HG03066 (cell line): ENCODE data around the gene RAB5B.

ENCODE experiments used
- ATAC-seq: cut with Tn5 transposase; IDR thresholded peaks from one replicate; pipeline ENCODE4 v1.9.1; 2021; ENCODE audit warnings: low read depth; ENCODE audit not compliant: unreplicated experiment

The RAB5B gene

DNA sequence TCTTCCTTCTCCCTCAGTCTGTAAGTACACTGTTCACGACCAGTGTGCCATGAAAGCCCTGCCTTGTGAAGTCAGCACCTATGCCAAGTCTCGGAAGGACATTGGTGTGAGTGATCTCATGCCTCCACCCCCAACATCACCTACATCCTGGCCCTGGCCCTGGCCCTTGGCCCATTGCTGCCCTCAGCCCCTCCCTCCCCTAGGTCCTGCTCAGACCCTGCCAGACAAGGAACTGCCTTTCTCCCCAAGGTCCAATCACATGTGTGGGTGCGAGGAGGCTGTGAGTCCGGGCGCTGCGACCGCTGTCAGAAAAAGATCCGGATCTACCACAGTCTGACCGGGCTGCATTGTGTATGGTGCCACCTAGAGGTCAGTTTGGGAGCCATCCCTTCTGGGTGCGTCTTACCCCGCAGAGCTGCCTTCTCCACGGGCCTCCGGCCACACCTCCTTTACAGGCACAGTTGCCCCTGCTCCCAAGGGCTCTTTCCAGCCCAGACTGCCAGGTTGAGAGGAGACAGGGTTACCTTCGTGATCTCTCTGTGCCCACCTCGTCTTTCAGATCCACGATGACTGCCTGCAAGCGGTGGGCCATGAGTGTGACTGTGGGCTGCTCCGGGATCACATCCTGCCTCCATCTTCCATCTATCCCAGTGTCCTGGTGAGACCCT is 33.7 kb upstream of the RAB5B start:
- ATAC-seq = peak; percentile 98

DNA sequence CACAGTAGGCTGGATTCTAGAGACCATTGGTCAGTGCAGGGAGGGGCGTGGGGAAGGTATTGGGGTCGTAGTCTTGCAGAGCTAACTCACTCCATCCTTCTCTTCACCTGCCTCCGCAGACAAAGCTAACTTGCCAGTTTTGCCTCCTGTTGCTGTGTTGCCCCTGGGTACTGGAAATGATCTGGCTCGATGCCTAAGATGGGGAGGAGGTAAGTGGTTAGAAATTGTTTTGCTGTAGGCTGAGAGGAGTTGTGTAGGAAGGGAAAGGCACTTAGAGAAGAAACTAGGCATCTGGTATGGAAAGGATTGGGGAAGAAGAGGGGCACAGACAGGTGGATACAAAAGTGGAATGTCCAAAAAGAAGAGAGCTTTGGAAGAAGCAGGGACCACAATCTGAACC is 31.8 kb upstream of the RAB5B start:
- ATAC-seq = no peak

DNA sequence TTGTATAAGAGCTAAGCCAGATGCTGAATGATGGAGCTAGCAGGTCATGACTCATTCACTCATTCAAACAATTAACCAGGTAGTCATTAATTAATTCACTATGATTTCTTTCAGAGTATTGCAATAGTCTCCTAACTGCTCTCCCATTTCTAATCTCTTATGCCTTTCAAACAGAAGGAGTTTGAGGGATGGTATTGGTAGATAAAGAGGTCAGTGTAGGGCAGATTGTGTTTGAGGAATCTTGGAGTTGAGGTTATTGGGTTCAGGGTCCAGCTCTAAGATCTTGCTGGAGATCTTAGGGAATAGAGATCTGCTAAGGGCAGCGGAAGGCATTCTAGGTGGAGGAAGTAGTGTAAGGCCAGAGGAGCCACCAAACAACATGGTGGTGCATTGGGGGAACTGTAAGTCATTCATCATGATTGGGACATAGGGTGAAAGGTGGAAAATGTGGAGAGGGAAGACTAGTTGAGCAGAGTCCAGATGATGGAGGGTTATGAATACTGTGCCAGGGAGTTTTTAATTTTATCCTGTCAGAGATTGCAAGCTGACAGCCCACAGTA is 31.2 kb upstream of the RAB5B start:
- no peak for ATAC-seq

- no peak for ATAC-seq
These were observed 27.3 kb upstream of the RAB5B start for GRCh38 chr12:55946553-55946952.

- ATAC-seq = no peak
These were observed 18.5 kb upstream of the RAB5B start for GRCh38 chr12:55955344-55955743.

DNA sequence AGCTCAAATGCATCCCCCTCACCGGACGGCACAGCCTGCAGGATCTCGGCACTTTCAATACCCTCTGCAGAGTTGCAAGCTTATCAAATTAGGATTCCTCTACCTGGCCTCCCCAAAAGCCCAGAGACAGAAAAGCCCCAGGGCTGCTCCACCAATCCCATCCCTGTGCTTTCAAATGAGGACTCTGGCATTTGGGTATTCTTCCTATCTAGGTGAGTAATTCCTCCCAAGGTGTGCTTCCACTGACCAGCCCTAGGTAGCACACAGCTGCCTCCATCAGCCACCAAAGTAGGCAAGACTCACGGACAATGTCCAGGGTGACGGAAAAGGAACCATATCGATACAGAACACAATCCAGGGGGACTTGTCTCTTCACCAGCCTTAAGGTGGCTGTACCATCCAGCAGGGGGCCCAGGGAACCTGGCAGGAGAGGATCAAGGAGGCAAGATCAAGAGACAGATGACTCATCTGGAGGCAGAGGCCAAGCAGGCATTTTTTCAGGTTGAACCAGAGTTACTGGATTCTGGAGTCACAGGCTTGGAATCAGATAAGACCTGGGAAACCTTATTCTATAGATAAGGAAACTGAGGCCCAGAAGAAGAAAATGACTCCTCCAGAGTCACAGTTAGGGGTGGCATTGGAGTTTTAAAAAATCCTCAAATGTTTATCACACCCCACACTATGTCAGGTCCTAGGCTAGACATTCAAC is 17.9 kb upstream of the RAB5B start:
- ATAC-seq = no peak

DNA sequence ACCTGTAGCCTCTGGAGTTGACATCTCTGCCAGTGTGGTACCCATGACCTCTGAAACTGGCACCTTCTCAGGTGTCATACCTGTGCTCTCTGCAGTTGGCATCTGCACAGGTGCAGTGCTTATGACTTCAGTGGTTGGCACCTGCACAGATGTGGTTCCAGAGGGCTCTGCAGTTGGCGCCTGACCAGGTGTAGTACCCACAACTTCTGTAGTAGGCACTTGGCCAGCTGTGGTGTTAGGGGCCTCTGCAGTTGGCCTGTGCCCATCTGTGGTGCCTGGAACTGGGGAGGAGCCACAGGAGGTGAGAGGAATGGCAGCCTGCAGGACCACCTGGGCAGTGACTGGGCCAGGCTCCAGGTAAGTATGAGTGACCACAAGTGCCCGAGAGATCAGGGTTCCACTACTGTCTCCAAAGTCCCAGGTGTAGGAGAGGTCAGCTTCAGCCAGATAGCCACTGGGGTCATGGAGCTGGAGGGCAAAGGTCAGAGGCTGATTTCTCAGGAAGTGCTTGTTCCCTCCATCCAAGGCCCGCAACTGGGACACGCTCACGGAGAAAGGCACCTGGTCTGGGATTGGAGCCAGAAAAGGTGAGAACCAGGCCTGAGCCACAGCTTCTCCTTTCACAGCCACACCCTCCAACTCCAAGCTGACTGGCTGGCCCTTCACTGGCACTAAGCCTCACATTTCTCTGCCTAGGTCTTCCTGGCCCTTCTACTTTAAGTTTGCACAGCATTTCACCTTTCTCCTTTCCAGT is 16.6 kb upstream of the RAB5B start:
- no peak for ATAC-seq

GRCh38 chr12:55963760-55964159 is 10.1 kb upstream of the RAB5B start:
- ATAC-seq = no peak

DNA sequence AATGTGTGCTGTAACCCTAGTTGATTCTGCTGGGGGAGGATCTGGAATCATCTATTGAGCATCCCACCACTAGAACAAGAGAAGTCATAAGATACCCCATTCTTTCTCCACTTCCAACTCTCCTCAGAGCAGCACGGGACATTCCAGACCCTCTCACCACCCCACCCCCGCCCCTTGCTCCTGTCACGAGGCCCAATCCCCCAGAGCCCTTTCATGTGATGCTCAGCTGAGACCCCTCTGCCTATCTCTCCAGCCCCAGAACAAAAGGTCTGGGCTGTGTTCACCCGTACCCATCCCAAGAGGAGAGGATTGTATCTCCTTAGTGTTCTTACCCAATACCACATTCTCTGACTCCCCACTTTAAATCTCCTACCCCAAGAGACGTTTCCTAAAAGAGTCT is 8.6 kb upstream of the RAB5B start:
- ATAC-seq = no peak

- no peak for ATAC-seq
These were observed 7.9 kb upstream of the RAB5B start, which contains the start of gene PMEL for GRCh38 chr12:55965941-55966407. PMEL (minus strand) TSS chr12:55966042; CDS start chr12:55966011, 31 bp downstream.

DNA sequence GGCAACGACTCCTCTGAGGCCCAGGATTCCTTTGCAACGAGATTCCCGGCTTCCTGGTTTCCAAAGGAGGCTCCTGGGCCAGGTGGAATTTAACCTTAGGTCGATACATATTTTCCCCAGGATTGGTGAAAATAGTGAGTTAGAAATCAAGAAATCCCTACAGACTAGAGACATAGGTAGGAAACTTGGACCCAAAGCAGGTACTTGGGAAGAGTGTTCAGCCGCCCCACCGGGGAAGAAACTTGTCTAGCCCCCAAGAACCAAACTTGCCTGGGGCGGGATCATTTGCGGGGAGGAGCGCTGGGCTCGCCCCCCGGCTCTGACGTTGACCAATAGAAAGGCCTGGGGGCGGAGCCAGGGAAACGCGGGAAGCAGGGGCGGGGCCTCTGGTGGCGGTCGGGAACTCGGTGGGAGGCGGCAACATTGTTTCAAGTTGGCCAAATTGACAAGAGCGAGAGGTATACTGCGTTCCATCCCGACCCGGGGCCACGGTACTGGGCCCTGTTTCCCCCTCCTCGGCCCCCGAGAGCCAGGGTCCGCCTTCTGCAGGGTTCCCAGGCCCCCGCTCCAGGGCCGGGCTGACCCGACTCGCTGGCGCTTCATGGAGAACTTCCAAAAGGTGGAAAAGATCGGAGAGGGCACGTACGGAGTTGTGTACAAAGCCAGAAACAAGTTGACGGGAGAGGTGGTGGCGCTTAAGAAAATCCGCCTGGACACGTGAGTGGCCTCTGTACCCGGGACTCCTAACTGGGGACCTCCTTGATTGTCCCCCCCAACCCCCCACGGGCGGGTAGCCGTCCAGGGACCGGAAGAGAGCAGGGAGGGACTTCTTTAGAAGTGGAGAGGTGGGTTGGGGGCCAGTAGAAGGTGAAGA is 7.2 kb upstream of the RAB5B start, which contains the start of gene CDK2:
TSS of gene CDK2 (plus strand) at position 423 of the 874 bp plus-strand sequence. CDS start at position 602, 179 bp downstream.
- ATAC-seq = peak; percentile 96

GRCh38 chr12:55969356-55969755 is 4.5 kb upstream of the RAB5B start:
- no peak for ATAC-seq

DNA sequence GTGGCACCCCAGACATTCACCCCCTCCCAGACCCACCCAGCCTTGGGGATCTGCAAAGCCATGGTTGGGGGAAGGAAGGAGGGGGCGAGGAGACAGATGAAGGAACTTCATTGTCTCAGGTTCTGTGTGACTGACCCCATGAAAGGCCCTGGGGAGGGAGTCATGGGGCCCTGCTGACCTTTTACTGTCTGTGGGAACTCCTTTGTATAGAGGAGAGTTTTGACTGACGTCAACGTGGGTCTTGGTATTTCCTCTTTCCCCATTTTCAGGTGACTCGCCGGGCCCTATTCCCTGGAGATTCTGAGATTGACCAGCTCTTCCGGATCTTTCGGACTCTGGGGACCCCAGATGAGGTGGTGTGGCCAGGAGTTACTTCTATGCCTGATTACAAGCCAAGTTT is 3.1 kb upstream of the RAB5B start:
- no peak for ATAC-seq

DNA sequence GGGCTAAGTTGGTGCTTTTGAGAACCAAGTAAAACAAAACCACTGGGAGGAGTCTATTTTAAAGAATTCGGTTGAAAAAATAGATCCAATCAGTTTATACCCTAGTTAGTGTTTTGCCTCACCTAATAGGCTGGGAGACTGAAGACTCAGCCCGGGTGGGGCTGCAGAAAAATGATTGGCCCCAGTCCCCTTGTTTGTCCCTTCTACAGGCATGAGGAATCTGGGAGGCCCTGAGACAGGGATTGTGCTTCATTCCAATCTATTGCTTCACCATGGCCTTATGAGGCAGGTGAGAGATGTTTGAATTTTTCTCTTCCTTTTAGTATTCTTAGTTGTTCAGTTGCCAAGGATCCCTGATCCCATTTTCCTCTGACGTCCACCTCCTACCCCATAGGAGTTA is 1.8 kb upstream of the RAB5B start:
- ATAC-seq = no peak

DNA sequence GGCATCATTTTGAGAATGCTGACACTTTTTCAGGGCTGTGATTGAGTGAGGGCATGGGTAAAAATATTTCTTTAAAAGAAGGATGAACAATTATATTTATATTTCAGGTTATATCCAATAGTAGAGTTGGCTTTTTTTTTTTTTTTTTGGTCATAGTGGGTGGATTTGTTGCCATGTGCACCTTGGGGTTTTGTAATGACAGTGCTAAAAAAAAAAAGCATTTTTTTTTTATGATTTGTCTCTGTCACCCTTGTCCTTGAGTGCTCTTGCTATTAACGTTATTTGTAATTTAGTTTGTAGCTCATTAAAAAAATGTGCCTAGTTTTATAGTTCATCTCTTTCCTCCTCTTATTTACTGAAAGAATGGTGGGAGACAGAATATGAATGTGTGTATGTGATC is 1.4 kb upstream of the RAB5B start:
- ATAC-seq = no peak

DNA sequence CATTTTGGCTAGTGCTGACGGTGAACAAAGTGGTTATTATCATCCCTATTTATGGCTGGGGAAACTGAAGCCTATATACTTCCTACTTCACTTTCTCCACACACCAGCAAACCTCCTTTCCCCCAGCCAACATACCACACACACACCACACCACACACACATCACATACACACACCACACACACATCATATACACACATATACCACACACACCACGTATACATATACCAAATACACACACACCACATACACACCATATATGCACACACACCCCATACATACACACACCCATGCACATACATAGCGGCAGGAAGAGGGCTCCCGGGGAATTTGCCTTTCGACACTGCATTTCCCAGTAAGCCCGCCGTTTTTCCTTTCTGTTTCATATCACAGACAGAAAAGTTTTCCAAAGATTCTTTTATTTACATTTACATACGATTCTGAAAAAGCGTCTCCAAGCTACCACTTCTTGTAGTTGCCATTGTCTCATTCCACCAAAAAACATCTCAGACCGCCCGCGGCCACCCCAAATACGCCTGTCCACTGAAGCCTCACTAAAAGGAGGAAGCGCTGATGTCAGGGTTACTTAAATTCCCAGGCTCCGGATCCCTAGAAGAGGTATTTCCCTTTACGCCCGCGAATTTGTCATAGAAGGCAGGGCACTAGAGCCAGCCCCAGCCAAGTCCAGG is 823 bp upstream of the RAB5B start:
- ATAC-seq = no peak

GRCh38 chr12:55974308-55974730 is 441 bp downstream of the RAB5B start:
- peak; percentile 19 for ATAC-seq

- no peak for ATAC-seq
These were observed 4.5 kb downstream of the RAB5B start for GRCh38 chr12:55978393-55978792.

- no peak for ATAC-seq
These were observed 5.2 kb downstream of the RAB5B start for GRCh38 chr12:55979069-55979468.
